ENCODE measurements around the gene NID2. TPM values are rescaled to one million over a fixed set of nuclear protein-coding genes. Genes with fewer than 3 reads are reported as not detected.

Gene NID2
- total and polyA plus RNA-seq, 5 donors from 2014 or later: 0.35 to 1.1 (median 0.62) TPM; not detected in 1

DNA sequence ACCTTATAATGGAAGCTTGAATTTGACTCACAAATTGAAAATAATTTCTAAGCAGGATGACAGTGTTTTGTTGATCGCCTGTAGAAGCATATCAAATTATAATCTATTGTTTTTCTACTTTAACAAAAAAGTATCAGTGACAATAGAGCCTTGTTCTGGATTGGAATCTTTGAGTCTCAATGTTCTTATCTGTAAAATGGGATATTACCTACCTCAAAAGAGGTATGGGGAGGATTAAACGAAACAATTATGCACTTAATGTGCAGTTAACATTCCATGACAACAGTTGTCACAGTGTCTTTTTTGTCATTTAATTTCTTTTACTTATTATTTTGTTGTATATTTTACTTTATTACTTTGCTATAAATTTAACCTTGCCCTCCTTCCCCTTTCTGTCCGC lies 78.4 kb downstream of the NID2 start:
- Mint-ChIP-seq H3K27ac (peak overlapping the region; percentile 94 to 96 (median 95)), H3K36me3 (peaks cover 29% of the 10 kb centered on the region), H3K9me3 (no peaks in the 10 kb centered on the region), H3K4me1 (peaks cover 35 to 52% (median 39%) of the 10 kb centered on the region in 4 donors), H3K27me3 (peaks cover 5% of the 10 kb centered on the region), H3K4me3 (peak overlapping the region; percentile 94 to 100 (median 98))
- peaks cover 33% of the 10 kb centered on the region for H3K4me1 ChIP-seq (ENCODE audit: control insufficient read depth, insufficient read depth, low read length, poor library complexity, severe bottlenecking)
- H3K27me3 ChIP-seq (ENCODE audit: control insufficient read depth, insufficient read depth, low read length): no peaks in the 10 kb centered on the region
- no peaks in the 10 kb centered on the region for H3K9me3 ChIP-seq (ENCODE audit: control insufficient read depth in 2 of 2, low read length in 2 of 2)
- no peak for DNase-seq
- H3K36me3 ChIP-seq (ENCODE audit: control insufficient read depth, insufficient read depth, low read length): peaks cover 43% of the 10 kb centered on the region
- H3K4me3 ChIP-seq (ENCODE audit: low read depth, low read length): peak overlapping the region; percentile 96
- ATAC-seq (ENCODE audit: low read depth in 2 of 2): no peak
- H3K27ac ChIP-seq (ENCODE audit: insufficient read depth, low read length, poor library complexity, severe bottlenecking): peak overlapping the region; percentile 90

DNA sequence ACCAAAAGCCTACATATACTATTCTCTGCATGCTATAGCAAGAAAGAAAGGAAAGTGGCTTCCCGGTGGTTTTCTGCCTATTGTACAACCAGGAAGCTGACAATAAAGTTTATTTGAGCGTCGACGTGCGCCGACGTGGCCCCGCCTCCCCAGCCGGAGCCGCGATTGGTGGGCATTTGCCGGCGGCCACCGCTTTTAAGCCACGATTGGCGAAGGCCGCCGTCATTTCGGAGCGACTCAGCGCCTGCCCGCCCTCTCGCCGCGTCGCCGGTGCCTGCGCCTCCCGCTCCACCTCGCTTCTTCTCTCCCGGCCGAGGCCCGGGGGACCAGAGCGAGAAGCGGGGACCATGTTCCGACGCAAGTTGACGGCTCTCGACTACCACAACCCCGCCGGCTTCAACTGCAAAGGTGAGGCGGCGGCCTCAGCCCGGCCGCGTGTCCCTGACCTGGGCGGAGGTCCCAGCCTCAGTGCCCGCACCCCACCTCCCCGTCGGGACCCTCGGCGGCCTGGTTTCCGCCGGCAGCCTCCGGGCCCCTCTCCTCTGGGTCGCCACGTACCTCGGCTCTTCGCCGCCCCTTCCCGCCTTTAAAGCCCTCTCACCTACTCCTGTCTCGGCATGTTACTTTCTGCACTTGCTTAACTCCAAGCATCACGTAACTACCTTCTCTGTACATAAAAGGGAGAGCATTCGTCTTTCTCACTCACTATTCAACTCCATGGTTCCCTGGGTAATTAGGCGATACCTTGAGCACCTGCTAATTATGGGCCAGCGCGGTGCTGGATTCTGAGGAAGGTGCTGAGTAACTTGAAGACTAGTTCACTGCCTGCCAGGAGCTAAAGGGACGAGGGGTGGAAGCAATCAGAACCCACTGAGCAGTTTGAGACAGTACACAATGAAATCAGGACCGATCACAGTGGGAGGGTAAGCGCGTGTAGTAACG lies 79.3 kb downstream of the NID2 start, which contains the start of gene RTRAF:
Gene RTRAF, plus strand, starts transcription at position 254 of the 942 bp plus-strand sequence. Its CDS starts 94 bp downstream, at position 348.
- peak within 1 kb of the TSS; percentile 90 for H3K27ac ChIP-seq (ENCODE audit: insufficient read depth, low read length, poor library complexity, severe bottlenecking)
- peak within 1 kb of the TSS; percentile 94 to 100 (median 98) for H3K4me3 Mint-ChIP-seq
- peak within 1 kb of the TSS; percentile 96 for H3K4me3 ChIP-seq (ENCODE audit: low read depth, low read length)
- H3K4me1 Mint-ChIP-seq: peaks cover 27 to 45% (median 34%) of the 10 kb centered on the region in 4 donors
- peaks cover 33% of the 10 kb centered on the region for H3K4me1 ChIP-seq (ENCODE audit: control insufficient read depth, insufficient read depth, low read length, poor library complexity, severe bottlenecking)
- peak; percentile 96 to 98 for ATAC-seq (ENCODE audit: low read depth in 2 of 2)
- peak within 1 kb of the TSS; percentile 94 to 96 (median 95) for H3K27ac Mint-ChIP-seq
- no peaks in the 10 kb centered on the region for H3K9me3 ChIP-seq (ENCODE audit: control insufficient read depth in 2 of 2, low read length in 2 of 2)
- no peaks in the 10 kb centered on the region for H3K27me3 ChIP-seq (ENCODE audit: control insufficient read depth, insufficient read depth, low read length)
- H3K9me3 Mint-ChIP-seq: no peaks in the 10 kb centered on the region
- H3K36me3 ChIP-seq (ENCODE audit: control insufficient read depth, insufficient read depth, low read length): peaks cover 33% of the 10 kb centered on the region
- peaks cover 5% of the 10 kb centered on the region for H3K27me3 Mint-ChIP-seq
- peak; percentile 88 to 98 (median 92) for DNase-seq
- peaks cover 20% of the 10 kb centered on the region for H3K36me3 Mint-ChIP-seq

DNA sequence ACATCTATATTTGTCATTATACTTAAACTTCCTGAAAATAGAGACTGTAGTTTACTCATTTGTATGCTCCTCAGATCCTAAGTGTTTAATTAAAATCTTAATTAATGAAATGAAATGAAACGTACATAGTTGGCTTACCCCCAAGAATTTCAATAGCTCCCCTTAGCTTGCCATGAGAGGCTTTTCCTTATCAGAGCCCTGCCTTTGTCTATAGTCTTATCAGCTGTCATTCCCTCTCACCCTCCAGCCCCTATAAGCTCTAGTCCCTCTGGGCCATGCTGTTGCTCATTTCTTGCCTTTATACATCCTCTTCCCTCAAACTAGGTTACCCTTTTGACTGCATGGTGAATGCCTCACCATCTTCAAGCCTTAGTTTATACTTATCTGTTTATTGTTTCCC lies 80.6 kb downstream of the NID2 start:
- Mint-ChIP-seq H3K4me3 (peak overlapping the region; percentile 94 to 100 (median 98)), H3K27ac (peak overlapping the region; percentile 89 to 96 (median 95)), H3K4me1 (peaks cover 18 to 33% (median 22%) of the 10 kb centered on the region in 4 donors), H3K9me3 (peaks cover 0 to 2% (median 0%) of the 10 kb centered on the region in 7 donors), H3K36me3 (peaks cover 14% of the 10 kb centered on the region), H3K27me3 (peaks cover 5% of the 10 kb centered on the region)
- H3K27me3 ChIP-seq (ENCODE audit: control insufficient read depth, insufficient read depth, low read length): no peaks in the 10 kb centered on the region
- H3K27ac ChIP-seq (ENCODE audit: insufficient read depth, low read length, poor library complexity, severe bottlenecking): peak overlapping the region; percentile 90
- ATAC-seq (ENCODE audit: low read depth in 2 of 2) (no peak), DNase-seq (no peak)
- H3K36me3 ChIP-seq (ENCODE audit: control insufficient read depth, insufficient read depth, low read length): peaks cover 20% of the 10 kb centered on the region
- H3K4me1 ChIP-seq (ENCODE audit: control insufficient read depth, insufficient read depth, low read length, poor library complexity, severe bottlenecking): peaks cover 33% of the 10 kb centered on the region
- H3K4me3 ChIP-seq (ENCODE audit: low read depth, low read length): peak overlapping the region; percentile 96
- no peaks in the 10 kb centered on the region for H3K9me3 ChIP-seq (ENCODE audit: control insufficient read depth in 2 of 2, low read length in 2 of 2)

DNA sequence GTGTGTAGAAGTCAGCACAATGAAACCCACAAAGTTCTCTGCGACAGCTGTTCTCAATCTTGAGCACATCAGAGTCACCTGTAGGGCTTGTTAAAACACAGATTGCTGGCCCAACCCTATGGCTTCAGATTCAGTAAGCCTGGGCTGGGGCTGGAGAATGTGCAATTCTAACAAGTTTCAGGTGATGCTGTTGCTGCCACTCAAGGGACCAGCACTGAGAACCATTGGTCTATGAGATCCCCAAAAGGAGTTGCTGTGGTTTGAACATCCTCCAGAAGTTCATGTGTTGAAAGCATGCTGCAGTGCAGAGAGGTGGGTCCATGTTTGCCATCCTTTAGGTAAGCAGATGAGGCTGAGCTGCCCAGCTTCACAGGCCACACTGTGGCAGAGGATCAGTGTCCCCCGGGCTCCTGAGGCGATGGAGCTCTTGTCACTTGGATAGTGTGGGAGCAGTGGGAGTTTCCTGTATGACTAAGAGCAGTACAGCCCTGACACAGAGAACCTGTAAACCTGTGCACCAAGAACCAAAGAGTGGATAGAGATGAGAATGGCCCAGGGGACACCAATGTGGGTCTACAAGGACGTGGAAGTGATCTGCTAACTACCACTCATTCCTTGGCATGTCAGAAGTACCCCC lies 87.5 kb downstream of the NID2 start:
- Mint-ChIP-seq H3K27me3 (peaks cover 8% of the 10 kb centered on the region), H3K4me1 (peaks cover 0 to 8% (median 6%) of the 10 kb centered on the region in 4 donors)

DNA sequence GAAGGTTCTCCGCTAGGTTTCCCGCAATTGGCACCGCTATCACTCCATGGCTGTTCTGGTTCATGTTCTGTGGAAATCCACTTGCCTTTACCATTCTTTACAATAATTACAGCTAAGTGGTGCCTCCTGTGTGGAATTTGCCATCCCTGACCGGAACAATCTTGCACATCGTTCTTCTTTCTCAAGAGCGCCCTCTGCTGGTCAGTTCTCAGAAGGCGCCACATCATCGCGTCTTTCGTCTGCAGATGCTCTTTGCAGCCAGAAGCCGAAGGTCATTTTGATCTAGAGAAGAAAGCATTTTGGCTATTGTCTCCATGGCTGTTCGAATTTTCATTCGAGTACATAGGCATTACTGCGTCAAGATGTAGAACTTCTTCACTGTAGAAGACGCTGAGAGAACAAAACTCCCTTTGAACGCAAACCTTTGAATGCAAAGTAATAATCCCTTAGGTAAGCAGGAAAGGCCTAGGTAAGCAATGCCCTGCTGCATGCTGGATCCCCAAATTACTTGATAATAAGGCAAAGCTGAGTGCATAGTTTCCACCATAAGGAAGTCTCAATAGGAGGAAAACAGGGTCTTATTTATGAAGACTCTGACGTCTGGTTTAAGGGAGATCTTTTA lies 89.7 kb downstream of the NID2 start:
- ATAC-seq (ENCODE audit: low read depth in 2 of 2): peak in 1 of 2 donors; percentile 56
- DNase-seq: peak; percentile 70 to 84 (median 72)
- Histone ChIP-seq H3K27ac (ENCODE audit: insufficient read depth, low read length, poor library complexity, severe bottlenecking) (no peak overlapping the region), H3K4me1 (ENCODE audit: control insufficient read depth, insufficient read depth, low read length, poor library complexity, severe bottlenecking) (peaks cover 7% of the 10 kb centered on the region), H3K9me3 (ENCODE audit: control insufficient read depth in 2 of 2, low read length in 2 of 2) (no peaks in the 10 kb centered on the region), H3K27me3 (ENCODE audit: control insufficient read depth, insufficient read depth, low read length) (no peaks in the 10 kb centered on the region), H3K4me3 (ENCODE audit: low read depth, low read length) (no peak overlapping the region), H3K36me3 (ENCODE audit: control insufficient read depth, insufficient read depth, low read length) (no peaks in the 10 kb centered on the region)
- H3K4me1 Mint-ChIP-seq: peaks cover 0 to 8% (median 6%) of the 10 kb centered on the region in 4 donors
- peak overlapping the region in 1 of 3 donors; percentile 48 for H3K27ac Mint-ChIP-seq
- H3K27me3 Mint-ChIP-seq: peaks cover 8% of the 10 kb centered on the region
- peaks cover 0 to 2% (median 0%) of the 10 kb centered on the region in 7 donors for H3K9me3 Mint-ChIP-seq
- no peak overlapping the region for H3K4me3 Mint-ChIP-seq
- H3K36me3 Mint-ChIP-seq: peaks cover 4% of the 10 kb centered on the region

More for the DNA sequence above, 87.5 kb downstream of the NID2 start:
- DNase-seq: peak in 1 of 3 donors; percentile 23
- H3K4me3 Mint-ChIP-seq: no peak overlapping the region
- H3K27ac Mint-ChIP-seq: no peak overlapping the region
- H3K4me1 ChIP-seq (ENCODE audit: control insufficient read depth, insufficient read depth, low read length, poor library complexity, severe bottlenecking): peaks cover 7% of the 10 kb centered on the region
- H3K9me3 ChIP-seq (ENCODE audit: control insufficient read depth in 2 of 2, low read length in 2 of 2): no peaks in the 10 kb centered on the region
- no peaks in the 10 kb centered on the region for H3K36me3 ChIP-seq (ENCODE audit: control insufficient read depth, insufficient read depth, low read length)
- no peak overlapping the region for H3K4me3 ChIP-seq (ENCODE audit: low read depth, low read length)
- no peak overlapping the region for H3K27ac ChIP-seq (ENCODE audit: insufficient read depth, low read length, poor library complexity, severe bottlenecking)
- ATAC-seq (ENCODE audit: low read depth in 2 of 2): no peak
- H3K36me3 Mint-ChIP-seq: peaks cover 4% of the 10 kb centered on the region
- peaks cover 0 to 2% (median 0%) of the 10 kb centered on the region in 7 donors for H3K9me3 Mint-ChIP-seq
- no peaks in the 10 kb centered on the region for H3K27me3 ChIP-seq (ENCODE audit: control insufficient read depth, insufficient read depth, low read length)

DNA sequence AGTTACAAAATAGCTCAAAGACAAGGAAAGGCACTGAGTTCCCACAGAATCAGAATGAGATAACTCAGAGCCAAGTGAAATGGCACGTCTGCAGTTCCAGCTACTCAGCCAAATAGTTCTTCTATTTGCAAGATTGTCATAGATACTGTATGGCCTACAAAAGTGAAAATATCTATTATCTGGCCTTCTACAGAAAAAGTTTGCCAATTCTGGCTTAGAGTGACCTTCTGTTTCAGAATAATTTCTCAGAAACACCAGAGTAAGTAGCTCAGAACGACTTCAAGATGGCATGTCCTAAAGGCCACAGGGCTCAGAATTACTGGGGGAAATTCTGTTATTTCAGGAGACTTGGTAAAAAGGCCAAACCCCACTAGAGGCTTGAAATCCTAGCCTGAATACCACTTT lies 90.2 kb downstream of the NID2 start:
- no peaks in the 10 kb centered on the region for H3K9me3 ChIP-seq (ENCODE audit: control insufficient read depth in 2 of 2, low read length in 2 of 2)
- Mint-ChIP-seq H3K9me3 (no peaks in the 10 kb centered on the region), H3K27ac (no peak overlapping the region), H3K27me3 (peaks cover 8% of the 10 kb centered on the region), H3K4me3 (no peak overlapping the region), H3K4me1 (peaks cover 0 to 8% (median 6%) of the 10 kb centered on the region in 4 donors), H3K36me3 (peaks cover under 1% of the 10 kb centered on the region)
- H3K27ac ChIP-seq (ENCODE audit: insufficient read depth, low read length, poor library complexity, severe bottlenecking): no peak overlapping the region
- peaks cover 7% of the 10 kb centered on the region for H3K4me1 ChIP-seq (ENCODE audit: control insufficient read depth, insufficient read depth, low read length, poor library complexity, severe bottlenecking)
- ATAC-seq (ENCODE audit: low read depth in 2 of 2): no peak
- DNase-seq: no peak
- no peak overlapping the region for H3K4me3 ChIP-seq (ENCODE audit: low read depth, low read length)
- no peaks in the 10 kb centered on the region for H3K27me3 ChIP-seq (ENCODE audit: control insufficient read depth, insufficient read depth, low read length)
- H3K36me3 ChIP-seq (ENCODE audit: control insufficient read depth, insufficient read depth, low read length): no peaks in the 10 kb centered on the region

DNA sequence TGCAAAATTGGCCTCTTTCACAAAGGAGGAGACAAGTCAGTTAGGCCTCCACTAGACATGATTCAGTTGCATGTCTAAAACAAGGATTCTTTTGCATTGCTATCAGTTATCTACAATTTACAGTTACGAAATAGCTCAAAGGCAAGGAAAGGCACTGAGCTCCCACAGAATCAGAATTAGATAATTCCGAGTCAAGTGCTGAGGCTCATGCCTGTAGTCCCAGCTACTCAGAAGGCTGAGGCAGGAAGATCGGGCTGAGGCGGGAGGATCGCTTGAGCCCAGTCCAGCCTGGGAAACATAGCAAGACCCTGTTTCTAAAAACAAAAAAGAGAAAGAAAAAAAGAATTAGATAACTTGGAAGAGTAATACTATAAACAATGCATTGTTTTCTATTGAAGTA lies 91.8 kb downstream of the NID2 start:
- no peak overlapping the region for H3K27ac Mint-ChIP-seq
- H3K36me3 Mint-ChIP-seq: no peaks in the 10 kb centered on the region
- no peak for DNase-seq
- Histone ChIP-seq H3K27me3 (ENCODE audit: control insufficient read depth, insufficient read depth, low read length) (no peaks in the 10 kb centered on the region), H3K4me3 (ENCODE audit: low read depth, low read length) (no peak overlapping the region), H3K4me1 (ENCODE audit: control insufficient read depth, insufficient read depth, low read length, poor library complexity, severe bottlenecking) (peaks cover 7% of the 10 kb centered on the region), H3K27ac (ENCODE audit: insufficient read depth, low read length, poor library complexity, severe bottlenecking) (no peak overlapping the region), H3K9me3 (ENCODE audit: control insufficient read depth in 2 of 2, low read length in 2 of 2) (no peaks in the 10 kb centered on the region), H3K36me3 (ENCODE audit: control insufficient read depth, insufficient read depth, low read length) (no peaks in the 10 kb centered on the region)
- peaks cover 8% of the 10 kb centered on the region for H3K27me3 Mint-ChIP-seq
- H3K4me3 Mint-ChIP-seq: no peak overlapping the region
- H3K9me3 Mint-ChIP-seq: peaks cover 0 to 3% (median 0%) of the 10 kb centered on the region in 7 donors
- ATAC-seq (ENCODE audit: low read depth in 2 of 2): no peak
- peaks cover 0 to 8% (median 6%) of the 10 kb centered on the region in 4 donors for H3K4me1 Mint-ChIP-seq
